ENCODE measurements around the gene ARHGAP26.
"Not testable (repeated sequence)": the region's sequence is repeated elsewhere in the genome, so short reads cannot be mapped to it uniquely, and the experiment has no call there.

ARHGAP26 gene

GRCh38 chr5:143066556-143067281 is 296.5 kb downstream of the ARHGAP26 start:
- in situ Hi-C loops (cut with MboI; ENCODE audit: low sequenced_read_pairs): no loop called here

GRCh38 chr5:143068712-143069111 is 298.5 kb downstream of the ARHGAP26 start:
- in situ Hi-C loops (cut with MboI; ENCODE audit: low sequenced_read_pairs): no loop called here

- in situ Hi-C loops (cut with MboI; ENCODE audit: low sequenced_read_pairs): no loop called here
Observed at GRCh38 chr5:143071927-143072326, 301.8 kb downstream of the ARHGAP26 start.

- in situ Hi-C loops (cut with MboI; ENCODE audit: low sequenced_read_pairs): no loop called here
Observed at GRCh38 chr5:143072734-143073133, 302.6 kb downstream of the ARHGAP26 start.

- in situ Hi-C loops (cut with MboI; ENCODE audit: low sequenced_read_pairs): no loop called here
Observed at GRCh38 chr5:143073766-143074165, 303.6 kb downstream of the ARHGAP26 start.

- in situ Hi-C loops (cut with MboI; ENCODE audit: low sequenced_read_pairs): no loop called here
Observed at GRCh38 chr5:143074414-143074996, 304.3 kb downstream of the ARHGAP26 start.

- in situ Hi-C loops (cut with MboI; ENCODE audit: low sequenced_read_pairs): no loop called here
Observed at GRCh38 chr5:143076377-143076776, 306.2 kb downstream of the ARHGAP26 start.

GRCh38 chr5:143077453-143078103 is 307.4 kb downstream of the ARHGAP26 start:
- in situ Hi-C loops (cut with MboI; ENCODE audit: low sequenced_read_pairs): no loop called here

- in situ Hi-C loops (cut with MboI; ENCODE audit: low sequenced_read_pairs): no loop called here
Observed at GRCh38 chr5:143078313-143078712, 308.1 kb downstream of the ARHGAP26 start.

GRCh38 chr5:143078971-143079370 is 308.8 kb downstream of the ARHGAP26 start:
- in situ Hi-C loops (cut with MboI; ENCODE audit: low sequenced_read_pairs): no loop called here

- in situ Hi-C loops (cut with MboI; ENCODE audit: low sequenced_read_pairs): no loop called here
Observed at GRCh38 chr5:143080407-143080806, 310.2 kb downstream of the ARHGAP26 start.

GRCh38 chr5:143080982-143081381 is 310.8 kb downstream of the ARHGAP26 start:
- in situ Hi-C loops (cut with MboI; ENCODE audit: low sequenced_read_pairs): no loop called here

- in situ Hi-C loops (cut with MboI; ENCODE audit: low sequenced_read_pairs): no loop called here
Observed at GRCh38 chr5:143083006-143083405, 312.8 kb downstream of the ARHGAP26 start.

GRCh38 chr5:143084407-143084806 is 314.2 kb downstream of the ARHGAP26 start:
- in situ Hi-C loops (cut with MboI; ENCODE audit: low sequenced_read_pairs): no loop called here

- in situ Hi-C loops (cut with MboI; ENCODE audit: low sequenced_read_pairs): no loop called here
Observed at GRCh38 chr5:143085319-143085917, 315.2 kb downstream of the ARHGAP26 start.

GRCh38 chr5:143086546-143086907 is 316.4 kb downstream of the ARHGAP26 start:
- in situ Hi-C loops (cut with MboI; ENCODE audit: low sequenced_read_pairs): no loop called here

- in situ Hi-C loops (cut with MboI; ENCODE audit: low sequenced_read_pairs): no loop called here
Observed at GRCh38 chr5:143086908-143087637, 316.9 kb downstream of the ARHGAP26 start.

- in situ Hi-C loops (cut with MboI; ENCODE audit: low sequenced_read_pairs): not testable (repeated sequence)
Observed at GRCh38 chr5:143088702-143089101, 318.5 kb downstream of the ARHGAP26 start.

- in situ Hi-C loops (cut with MboI; ENCODE audit: low sequenced_read_pairs): not testable (repeated sequence)
Observed at GRCh38 chr5:143090044-143090443, 319.9 kb downstream of the ARHGAP26 start.

- in situ Hi-C loops (cut with MboI; ENCODE audit: low sequenced_read_pairs): not testable (repeated sequence)
Observed at GRCh38 chr5:143092711-143093451, 322.7 kb downstream of the ARHGAP26 start.
